DND-41 (cell line): ENCODE measurements around the gene USP12.

Experiments
- CTCF ChIP-seq: IDR thresholded peaks from 2 replicates; pipeline ENCODE4 v1.5.1; 2012; ENCODE audit warnings: borderline replicate concordance, low read length, moderate library complexity, mild to moderate bottlenecking; ENCODE audit not compliant: poor library complexity, severe bottlenecking; ENCODE audit errors: extremely low read depth
- EZH2 ChIP-seq: IDR thresholded peaks from 3 replicates; pipeline ENCODE4 v1.6.1; 2012; ENCODE audit warnings: borderline replicate concordance, low read depth, mild to moderate bottlenecking, moderate library complexity, low read length, inconsistent platforms; ENCODE audit not compliant: severe bottlenecking

- TF ChIP-seq CTCF = no peak
- TF ChIP-seq EZH2 = no peak
These were observed 152.7 kb downstream of the USP12 start for GRCh38 chr13:27018882-27019281.
